PC-3 (cell line): ENCODE results near the gene ZNF548. TPM values are rescaled to one million over a fixed set of nuclear protein-coding genes. Genes with fewer than 3 reads are reported as not detected.

Experiments used
- ATAC-seq: fragments of 200-7000 bp; cut with Tn5 transposase; 2 replicates; pipeline ENCODE4 v1.9.1; 2020; ENCODE audit warnings: mild to moderate bottlenecking, moderate library complexity
- BruUV-seq: library from RNA; stranded (reverse); fragments of 400-500 nt; replicated peaks from 2 replicates; lab custom pipeline; 2021; lab: Mats Ljungman, UMichigan
- CTCF ChIA-PET: fragments of 300-600 bp; sonication (Branson Sonifier 250); formaldehyde crosslinking; loops from one replicate; lab custom pipeline; 2022; ENCODE audit warnings: antibody characterized with exemption; lab: Charles Lee
- POLR2A ChIA-PET: fragments of 300-600 bp; sonication (Branson Sonifier 250); formaldehyde crosslinking; loops from one replicate; lab custom pipeline; 2022; ENCODE audit warnings: antibody characterized with exemption; ENCODE audit not compliant: unreplicated experiment; lab: Charles Lee
- DNase-seq: peaks from one replicate; pipeline ENCODE4 v3.0.0-alpha.2; 2015
- H2AFZ ChIP-seq: fragments of 300-600 bp; sonication (generic); 2 replicates; pipeline ENCODE4 v1.6.0; 2016; ENCODE audit warnings: antibody characterized with exemption, low read length
- H3F3A ChIP-seq: fragments of 300-600 bp; sonication (generic); one replicate; pipeline ENCODE4 v1.6.0; 2017; ENCODE audit warnings: antibody characterized with exemption, low read length, control low read depth, mild to moderate bottlenecking; ENCODE audit not compliant: unreplicated experiment
- H3K27ac ChIP-seq: fragments of 300-600 bp; sonication (generic); 2 replicates; pipeline ENCODE4 v1.5.1; 2016; ENCODE audit warnings: mild to moderate bottlenecking, low read length
- H3K27me3 ChIP-seq: fragments of 300-600 bp; sonication (generic); 2 replicates; pipeline ENCODE4 v1.6.1; 2016; ENCODE audit warnings: low read length, mixed read lengths
- H3K36me3 ChIP-seq: fragments of 300-600 bp; sonication (generic); 2 replicates; pipeline ENCODE4 v1.6.1; 2016; ENCODE audit warnings: low read depth, mixed run types, low read length, mixed read lengths
- H3K4me1 ChIP-seq: fragments of 300-600 bp; sonication (generic); 2 replicates; pipeline ENCODE4 v1.5.1; 2016; ENCODE audit warnings: low read length; ENCODE audit not compliant: insufficient read depth
- H3K4me2 ChIP-seq: fragments of 300-600 bp; sonication (generic); 2 replicates; pipeline ENCODE4 v1.6.0; 2016; ENCODE audit warnings: low read length
- H3K4me3 ChIP-seq: fragments of 300-600 bp; sonication (generic); 2 replicates; pipeline ENCODE4 v1.5.1; 2016; ENCODE audit warnings: mild to moderate bottlenecking, low read length, mixed read lengths
- H3K79me2 ChIP-seq: fragments of 300-600 bp; sonication (generic); 2 replicates; pipeline ENCODE4 v1.6.1; 2017; ENCODE audit warnings: low read length, mixed read lengths
- H3K9ac ChIP-seq: fragments of 300-600 bp; sonication (generic); 2 replicates; pipeline ENCODE4 v1.6.0; 2016; ENCODE audit warnings: mild to moderate bottlenecking, low read length
- H3K9me2 ChIP-seq: fragments of 300-600 bp; sonication (generic); replicated peaks from 2 replicates; pipeline ENCODE4 v1.6.1; 2016; ENCODE audit warnings: mixed run types, low read length, mixed read lengths
- H3K9me3 ChIP-seq: fragments of 300-600 bp; sonication (generic); 2 replicates; pipeline ENCODE4 v1.6.1; 2016; ENCODE audit warnings: low read length, mixed read lengths
- H4K20me1 ChIP-seq: fragments of 300-600 bp; sonication (generic); 2 replicates; pipeline ENCODE4 v1.6.1; 2016; ENCODE audit warnings: low read length, mixed read lengths
- EZH2 ChIP-seq: fragments of 300-600 bp; sonication (generic); IDR thresholded peaks from one replicate; pipeline ENCODE4 v1.6.1; 2017; ENCODE audit warnings: antibody characterized with exemption, mild to moderate bottlenecking, low read length; ENCODE audit not compliant: unreplicated experiment
- EZH2phosphoT487 ChIP-seq: fragments of 300-600 bp; sonication (generic); IDR thresholded peaks from 2 replicates; pipeline ENCODE4 v1.6.1; 2018; ENCODE audit warnings: mild to moderate bottlenecking, antibody characterized with exemption, low read length, borderline replicate concordance
- intact Hi-C: fragments of 100-400 bp; cut with micrococcal nuclease; formaldehyde crosslinking; loops from 2 replicates; pipeline ENCODE4 v1.9.0; 2023
- total RNA-seq: library from RNA; depleted of rRNA; stranded (reverse); fragments of >200 nt; gene quantifications from 2 replicates; pipeline ENCODE4 v1.2.3, GENCODE V29; 2014
- TF ChIP-seq, protein P1 (sequence below): fragments of 300-600 bp; sonication (generic); conservative IDR thresholded peaks from 2 replicates; pipeline ENCODE4 v1.5.1; 2017; ENCODE audit warnings: antibody characterized with exemption, low read depth, mild to moderate bottlenecking, low read length

The ZNF548 gene
- total RNA-seq, 1 experiment from 2014 or later, result 14.4 TPM

- BruUV-seq, result no TSS peak
- POLR2A ChIA-PET, result no interaction called here
- ATAC-seq, result no peak
Observed at GRCh38 chr19:57376151-57376550, 13.5 kb upstream of the ZNF548 start.

DNA sequence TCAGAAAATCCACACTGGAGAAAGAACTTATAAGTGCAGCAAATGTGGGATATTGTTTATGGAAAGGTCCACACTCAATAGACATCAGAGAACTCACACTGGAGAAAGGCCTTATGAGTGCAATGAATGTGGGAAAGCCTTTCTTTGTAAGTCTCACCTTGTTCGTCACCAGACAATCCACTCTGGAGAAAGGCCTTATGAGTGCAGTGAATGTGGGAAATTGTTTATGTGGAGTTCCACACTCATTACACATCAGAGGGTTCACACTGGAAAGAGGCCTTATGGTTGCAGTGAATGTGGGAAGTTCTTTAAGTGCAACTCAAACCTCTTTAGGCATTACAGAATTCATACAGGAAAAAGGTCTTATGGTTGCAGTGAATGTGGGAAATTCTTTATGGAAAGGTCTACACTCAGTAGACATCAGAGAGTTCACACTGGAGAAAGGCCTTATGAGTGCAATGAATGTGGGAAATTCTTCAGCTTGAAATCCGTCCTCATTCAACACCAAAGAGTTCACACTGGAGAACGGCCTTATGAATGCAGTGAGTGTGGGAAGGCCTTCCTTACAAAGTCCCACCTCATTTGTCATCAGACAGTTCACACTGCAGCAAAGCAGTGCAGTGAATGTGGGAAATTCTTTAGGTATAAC is 12.0 kb upstream of the ZNF548 start:
- no peaks in the 10 kb centered on the region for H3K4me1 ChIP-seq
- TF ChIP-seq, protein P1, sequence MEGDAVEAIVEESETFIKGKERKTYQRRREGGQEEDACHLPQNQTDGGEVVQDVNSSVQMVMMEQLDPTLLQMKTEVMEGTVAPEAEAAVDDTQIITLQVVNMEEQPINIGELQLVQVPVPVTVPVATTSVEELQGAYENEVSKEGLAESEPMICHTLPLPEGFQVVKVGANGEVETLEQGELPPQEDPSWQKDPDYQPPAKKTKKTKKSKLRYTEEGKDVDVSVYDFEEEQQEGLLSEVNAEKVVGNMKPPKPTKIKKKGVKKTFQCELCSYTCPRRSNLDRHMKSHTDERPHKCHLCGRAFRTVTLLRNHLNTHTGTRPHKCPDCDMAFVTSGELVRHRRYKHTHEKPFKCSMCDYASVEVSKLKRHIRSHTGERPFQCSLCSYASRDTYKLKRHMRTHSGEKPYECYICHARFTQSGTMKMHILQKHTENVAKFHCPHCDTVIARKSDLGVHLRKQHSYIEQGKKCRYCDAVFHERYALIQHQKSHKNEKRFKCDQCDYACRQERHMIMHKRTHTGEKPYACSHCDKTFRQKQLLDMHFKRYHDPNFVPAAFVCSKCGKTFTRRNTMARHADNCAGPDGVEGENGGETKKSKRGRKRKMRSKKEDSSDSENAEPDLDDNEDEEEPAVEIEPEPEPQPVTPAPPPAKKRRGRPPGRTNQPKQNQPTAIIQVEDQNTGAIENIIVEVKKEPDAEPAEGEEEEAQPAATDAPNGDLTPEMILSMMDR, result no peak
- no peak for TF ChIP-seq EZH2
- no peak for TF ChIP-seq EZH2phosphoT487
- H3K4me2 ChIP-seq, result no peak overlapping the region
- no peak overlapping the region for H3K27ac ChIP-seq
- H3K36me3 ChIP-seq, result peaks cover 48% of the 10 kb centered on the region
- H3K79me2 ChIP-seq, result no peaks in the 10 kb centered on the region
- no peaks in the 10 kb centered on the region for H3K27me3 ChIP-seq
- no peaks in the 10 kb centered on the region for H3F3A ChIP-seq
- H3K4me3 ChIP-seq, result no peak overlapping the region
- H3K9me3 ChIP-seq, result peaks cover 25% of the 10 kb centered on the region
- no peak overlapping the region for H2AFZ ChIP-seq
- BruUV-seq, result no TSS peak
- ATAC-seq, result no peak
- POLR2A ChIA-PET, result no interaction called here
- intact Hi-C loops, result no loop called here
- no peak overlapping the region for H3K9ac ChIP-seq
- CTCF ChIA-PET, result no interaction called here
- no peak for DNase-seq
- no peaks in the 10 kb centered on the region for H4K20me1 ChIP-seq
- no peaks in the 10 kb centered on the region for H3K9me2 ChIP-seq

More at GRCh38 chr19:57376151-57376550, 13.5 kb upstream of the ZNF548 start:
- intact Hi-C loops, result no loop called here
- peaks cover 25% of the 10 kb centered on the region for H3K9me3 ChIP-seq
- TF ChIP-seq EZH2phosphoT487 (no peak), EZH2 (no peak)
- TF ChIP-seq, protein P1, result no peak
- no peak overlapping the region for H3K27ac ChIP-seq
- CTCF ChIA-PET, result no interaction called here
- DNase-seq, result no peak
- H4K20me1 ChIP-seq, result no peaks in the 10 kb centered on the region
- no peak overlapping the region for H3K4me3 ChIP-seq
- no peak overlapping the region for H2AFZ ChIP-seq
- H3K9me2 ChIP-seq, result no peaks in the 10 kb centered on the region
- H3K36me3 ChIP-seq, result peaks cover 56% of the 10 kb centered on the region
- no peaks in the 10 kb centered on the region for H3K79me2 ChIP-seq
- H3F3A ChIP-seq, result no peaks in the 10 kb centered on the region
- H3K4me1 ChIP-seq, result no peaks in the 10 kb centered on the region
- no peaks in the 10 kb centered on the region for H3K27me3 ChIP-seq
- no peak overlapping the region for H3K9ac ChIP-seq
- H3K4me2 ChIP-seq, result no peak overlapping the region

DNA sequence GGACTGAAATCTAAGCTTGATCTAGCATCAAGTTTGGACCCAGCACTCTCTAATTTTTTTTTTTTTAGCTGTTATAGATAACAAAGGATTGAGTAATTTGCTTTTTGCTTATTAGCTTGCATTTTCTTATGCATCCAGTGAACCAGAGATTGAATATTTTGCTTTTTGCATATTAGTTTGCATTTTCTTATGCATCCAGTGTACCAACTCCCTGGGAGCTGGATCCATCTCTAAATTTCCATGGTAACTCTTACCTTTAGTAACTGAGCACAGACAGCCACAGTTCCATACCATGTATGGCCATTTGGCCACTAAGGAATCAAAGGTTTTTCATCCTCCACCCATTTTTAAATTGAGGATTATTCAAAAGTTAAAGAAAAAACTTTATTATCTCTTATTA is 8.7 kb upstream of the ZNF548 start:
- POLR2A ChIA-PET, result interaction anchor here (0.5 kb wide), 1 partner anchor 237 kb away, joined by 3 read pairs; no protein-coding TSS in a partner anchor
- Histone ChIP-seq H3K4me3 (no peak overlapping the region), H3F3A (no peaks in the 10 kb centered on the region), H3K27ac (no peak overlapping the region), H3K36me3 (peaks cover 25% of the 10 kb centered on the region), H2AFZ (no peak overlapping the region), H3K9me3 (peaks cover 20% of the 10 kb centered on the region), H3K79me2 (no peaks in the 10 kb centered on the region), H3K9me2 (no peaks in the 10 kb centered on the region), H3K4me2 (no peak overlapping the region), H3K27me3 (no peaks in the 10 kb centered on the region), H4K20me1 (no peaks in the 10 kb centered on the region), H3K9ac (no peak overlapping the region), H3K4me1 (no peaks in the 10 kb centered on the region)
- TF ChIP-seq EZH2phosphoT487, result no peak
- TF ChIP-seq, protein P1, result no peak
- no peak for TF ChIP-seq EZH2
- intact Hi-C loops, result no loop called here
- no peak for ATAC-seq
- no peak for DNase-seq
- no TSS peak for BruUV-seq
- CTCF ChIA-PET, result no interaction called here
